ENCODE measurements around the gene HIBADH.

DNA sequence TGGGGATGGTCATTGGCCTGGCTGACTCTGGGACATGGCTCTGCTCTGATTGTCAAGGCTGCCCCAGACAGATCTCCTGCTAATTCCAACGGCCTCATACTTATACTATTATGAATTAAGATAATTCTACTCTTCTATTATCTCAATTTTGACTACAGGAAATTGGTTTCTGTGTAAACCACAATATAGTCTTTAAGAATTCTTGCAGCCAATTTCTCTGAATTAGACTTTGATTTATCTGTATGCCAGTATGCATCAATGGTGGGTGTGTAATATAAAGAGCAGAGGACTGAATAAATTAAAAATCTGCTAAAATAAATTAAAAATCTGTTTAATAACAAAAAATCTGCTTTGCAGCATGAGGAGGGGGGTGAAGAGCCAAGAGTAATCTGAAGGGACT lies 27.0 kb downstream of the HIBADH start:
- no peak for TF ChIP-seq POLR2A (IDR thresholded peaks at IDR 0.05; ENCODE audit: low read depth, low read length)
- no peak for TF ChIP-seq TAF1 (IDR thresholded peaks at IDR 0.05; ENCODE audit: borderline replicate concordance, low read depth, low read length)

Data from GM12892 (cell line).